GM12878 (cell line): ENCODE results near the gene RAB33A. TPM values are rescaled to one million over a fixed set of nuclear protein-coding genes. Genes with fewer than 3 reads are reported as not detected.

Experiments used
- ATAC-seq: fragments of 200-7000 bp; cut with Tn5 transposase; 3 replicates; pipeline ENCODE4 v1.9.1; 2020; ENCODE audit warnings: mild to moderate bottlenecking, moderate library complexity
- BruUV-seq: library from RNA; stranded (reverse); fragments of 400-500 nt; replicated peaks from 2 replicates; lab custom pipeline; 2021; lab: Mats Ljungman, UMichigan
- CTCF ChIA-PET: fragments of 300-600 bp; sonication (Branson Sonifier 250); formaldehyde crosslinking; extraction: SDS; loops from one replicate; lab custom pipeline; 2021; ENCODE audit warnings: inconsistent platforms; lab: Yijun Ruan, JAX
- POLR2A ChIA-PET: fragments of 350-600 bp; formaldehyde crosslinking; extraction: SDS; loops from one replicate; lab custom pipeline; 2021; ENCODE audit warnings: inconsistent platforms; lab: Charles Lee
- RAD21 ChIA-PET: fragments of 300-600 bp; sonication (Branson Sonifier 250); formaldehyde crosslinking; loops from one replicate; lab custom pipeline; 2023; ENCODE audit warnings: antibody characterized with exemption; ENCODE audit not compliant: unreplicated experiment; lab: Charles Lee
- SMC1A ChIA-PET: fragments of 300-600 bp; sonication (Branson Sonifier 250); formaldehyde crosslinking; loops from one replicate; lab custom pipeline; 2023; ENCODE audit not compliant: unreplicated experiment, uncharacterized antibody; lab: Charles Lee
- DNase-seq: peaks from one replicate; pipeline ENCODE4 v3.0.0-alpha.2; 2011; ENCODE audit warnings: low read depth, low spot score
- FAIRE-seq: peaks from 3 replicates; lab custom pipeline; 2011; peaks lifted over from hg19 to GRCh38; lab: Jason Lieb, UNC
- H2AFZ ChIP-seq: 2 replicates; pipeline ENCODE4 v1.6.0; 2011; ENCODE audit warnings: low read depth, low read length, control low read depth; ENCODE audit not compliant: control insufficient read depth
- H3K27ac ChIP-seq: 2 replicates; pipeline ENCODE4 v1.5.1; 2011; ENCODE audit warnings: control low read depth; ENCODE audit not compliant: control insufficient read depth, insufficient read depth
- H3K27me3 ChIP-seq, 2 experiments: replicated peaks in 1 of 2; 2 replicates each; pipeline versions ENCODE4 v1.6.0 to v1.6.1; 2011; ENCODE audit warnings: low read length in 1 of 2; ENCODE audit not compliant: control insufficient read depth in 2 of 2, insufficient read depth in 2 of 2
- H3K36me3 ChIP-seq, 2 experiments: 2 replicates each; pipeline ENCODE4 v1.5.1; 2011; ENCODE audit warnings: low read length in 1 of 2; ENCODE audit not compliant: control insufficient read depth in 2 of 2, insufficient read depth in 2 of 2
- H3K4me1 ChIP-seq: 2 replicates; pipeline ENCODE4 v1.6.1; 2011; ENCODE audit warnings: mild to moderate bottlenecking, low read length, moderate library complexity, mixed read lengths; ENCODE audit not compliant: control insufficient read depth, insufficient read depth
- H3K4me2 ChIP-seq: 2 replicates; pipeline ENCODE4 v1.6.0; 2011; ENCODE audit warnings: control low read depth; ENCODE audit not compliant: control insufficient read depth, insufficient read depth
- H3K4me3 ChIP-seq: fragments of 200-600 bp; sonication (generic); 2 replicates; pipeline ENCODE4 v1.5.1; 2016
- H3K79me2 ChIP-seq: 2 replicates; pipeline ENCODE4 v1.6.0; 2011; ENCODE audit warnings: low read length; ENCODE audit not compliant: control insufficient read depth, insufficient read depth
- H3K9ac ChIP-seq: 2 replicates; pipeline ENCODE4 v1.8.0; 2011; ENCODE audit warnings: low read length, control low read depth, mixed read lengths; ENCODE audit not compliant: control insufficient read depth, insufficient read depth
- H3K9me3 ChIP-seq: replicated peaks from 3 replicates; pipeline ENCODE4 v1.5.1; 2011; ENCODE audit warnings: mild to moderate bottlenecking, low read length; ENCODE audit not compliant: control insufficient read depth, insufficient read depth
- H4K20me1 ChIP-seq: 2 replicates; pipeline ENCODE4 v1.6.0; 2011; ENCODE audit not compliant: control insufficient read depth, insufficient read depth
- ATF7 ChIP-seq: fragments of 450-650 bp; IDR thresholded peaks from 2 replicates; pipeline ENCODE4 v1.6.1; 2016; ENCODE audit warnings: low read depth, mild to moderate bottlenecking
- BHLHE40 ChIP-seq, 2 experiments: fragments of 450-650 bp in 1 of 2; IDR thresholded peaks; 2 replicates each; pipeline ENCODE4 v1.6.1; 2011 to 2017; ENCODE audit warnings: low read depth in 2 of 2, borderline replicate concordance in 1 of 2, improper control_type of control experiment in 1 of 2, low read length in 1 of 2, mild to moderate bottlenecking in 1 of 2
- CREM ChIP-seq: IDR thresholded peaks from 2 replicates; pipeline ENCODE4 v1.6.1; 2014; ENCODE audit warnings: antibody characterized with exemption, low read depth
- EED ChIP-seq: sonication (generic); IDR thresholded peaks from 2 replicates; pipeline ENCODE4 v1.6.1; 2016; ENCODE audit warnings: antibody characterized with exemption, low read depth
- HCFC1 ChIP-seq: fragments of 150-350 bp; IDR thresholded peaks from 2 replicates; pipeline ENCODE4 v1.6.1; 2014; ENCODE audit warnings: low read length
- HDAC2 ChIP-seq: fragments of 200-600 bp; sonication (generic); IDR thresholded peaks from 2 replicates; pipeline ENCODE4 v1.6.1; 2017
- KAT2A ChIP-seq: conservative IDR thresholded peaks from 2 replicates; pipeline ENCODE4 v1.6.1; 2011; ENCODE audit warnings: low read depth, low read length; ENCODE audit not compliant: control insufficient read depth
- NFYA ChIP-seq: IDR thresholded peaks from 2 replicates; pipeline ENCODE4 v1.6.1; 2011; ENCODE audit warnings: low read depth, mild to moderate bottlenecking, low read length, improper control_type of control experiment, borderline replicate concordance
- RUNX3 ChIP-seq: IDR thresholded peaks from 2 replicates; pipeline ENCODE4 v1.6.1; 2012; ENCODE audit warnings: low read length, inconsistent platforms
- SPI1 ChIP-seq: IDR thresholded peaks from 2 replicates; pipeline ENCODE4 v1.6.1; 2011; ENCODE audit warnings: low read depth, mild to moderate bottlenecking, low read length, moderate library complexity, borderline replicate concordance; ENCODE audit not compliant: insufficient read depth
- STAT1 ChIP-seq: fragments of 450-650 bp; conservative IDR thresholded peaks from 2 replicates; pipeline ENCODE4 v1.6.1; 2014; ENCODE audit warnings: antibody characterized with exemption, mild to moderate bottlenecking
- ZNF24 ChIP-seq: fragments of 450-650 bp; IDR thresholded peaks from 2 replicates; pipeline ENCODE4 v1.6.1; 2017; ENCODE audit warnings: antibody characterized with exemption, mild to moderate bottlenecking
- ZNF384 ChIP-seq: IDR thresholded peaks from 2 replicates; pipeline ENCODE4 v1.6.1; 2012; ENCODE audit warnings: low read depth, mild to moderate bottlenecking, low read length, improper control_type of control experiment, borderline replicate concordance
- ZZZ3 ChIP-seq: IDR thresholded peaks from 2 replicates; pipeline ENCODE4 v1.6.1; 2011; ENCODE audit warnings: low read depth; ENCODE audit not compliant: control insufficient read depth, insufficient read length
- in situ Hi-C: fragments of 300-500 bp; cut with MboI; formaldehyde crosslinking; loops from 9 replicates; pipeline ENCODE4 v1.14.3; 2018; ENCODE audit warnings: mixed read lengths
- intact Hi-C: fragments of 100-400 bp; cut with micrococcal nuclease; formaldehyde crosslinking; loops from one replicate; pipeline ENCODE4 v1.14.2; 2022; ENCODE audit not compliant: unreplicated experiment
- polyA plus RNA-seq, 11 experiments: library from polyadenylated mRNA; depleted of rRNA in 4 of 11; unstranded in 6 of 11; stranded (reverse) in 5 of 11; fragments of >200 nt; fragmentation: Nextera tagmentation in 4 of 11; fragmentation: Illumina TruSeq in 1 of 11; extraction: Ambion mirVana in 4 of 11; extraction: Trizol in 1 of 11; gene quantifications; 1 replicate in 1 of 11; 2 replicates in 10 of 11; pipeline versions ENCODE4 v1.2.1 to v1.2.3, GENCODE V29; 2011 to 2016; ENCODE audit warnings: inconsistent platforms in 2 of 11, missing spikeins in 2 of 11, low read depth in 1 of 11
- total RNA-seq, 4 experiments: library from RNA; depleted of rRNA in 3 of 4; stranded (reverse); fragments of >200 nt in 3 of 4; fragmentation: Illumina TruSeq in 1 of 4; extraction: Trizol in 1 of 4; gene quantifications; 2 replicates each; pipeline versions ENCODE4 v1.2.1 to v1.2.3, GENCODE V29; 2013 to 2021
- TF ChIP-seq, protein P1 (sequence below): IDR thresholded peaks from 2 replicates; pipeline ENCODE4 v1.6.1; 2012; ENCODE audit warnings: low read depth, low read length, improper control_type of control experiment
- TF ChIP-seq, protein P2 (sequence below): IDR thresholded peaks from 2 replicates; pipeline ENCODE4 v1.6.1; 2012; ENCODE audit warnings: mild to moderate bottlenecking, low read depth, low read length
- TF ChIP-seq, protein P3 (sequence below): IDR thresholded peaks from 2 replicates; pipeline ENCODE4 v1.6.1; 2012; ENCODE audit warnings: low read length, inconsistent platforms
- TF ChIP-seq, protein P4 (sequence below): fragments of 450-650 bp; IDR thresholded peaks from 2 replicates; pipeline ENCODE4 v1.6.1; 2017; ENCODE audit warnings: low read depth, mild to moderate bottlenecking, moderate library complexity

RAB33A gene
- total and polyA plus RNA-seq, 10 of the 15 experiments (the other 5 are each of a cell fraction or from before 2014, with no cell fraction given), result 6.3 to 67.3 (median 33.4) TPM

DNA sequence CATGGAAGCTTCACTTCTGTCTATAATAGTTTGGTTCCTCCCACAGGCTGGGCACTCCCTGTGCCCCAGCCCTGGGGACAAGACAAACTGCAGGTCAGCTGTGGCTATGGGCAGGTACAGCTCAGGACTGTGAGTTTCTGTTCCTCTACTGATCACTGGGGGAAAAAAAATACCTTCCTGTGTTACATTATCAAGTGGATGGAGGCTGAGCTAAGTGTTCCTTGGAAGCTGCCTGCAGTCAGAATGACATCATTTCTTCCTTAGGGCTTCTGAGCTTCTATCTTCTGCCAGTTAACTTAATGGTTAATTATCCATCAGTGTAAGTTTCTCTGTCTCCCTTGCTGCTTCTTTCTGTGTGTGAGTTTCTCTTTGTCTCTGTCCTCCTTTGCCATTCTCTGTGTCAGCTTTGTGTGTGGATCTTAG is 4.6 kb downstream of the RAB33A start:
- ChIA-PET CTCF (interaction anchor here (1.1 to 5.7 kb wide), 8 partner anchors 9 to 403 kb away, joined by 3 to 30 read pairs (median 4); partner anchors contain the start of gene AIFM1), RAD21 (interaction anchor here (0.9 to 3.1 kb wide), 13 partner anchors 10 to 97 kb away, joined by 3 to 12 read pairs (median 6); partner anchors contain the start of gene AIFM1), POLR2A (interaction anchor here (0.9 to 2.3 kb wide), 4 partner anchors 10 to 91 kb away, joined by 3 to 10 read pairs (median 6); partner anchors contain the start of gene AIFM1), SMC1A (interaction anchor here (0.8 to 2.5 kb wide), 13 partner anchors 10 to 96 kb away, joined by 3 to 18 read pairs (median 4); partner anchors contain the start of gene AIFM1)
- H3K4me1 ChIP-seq, result peaks cover 13% of the 10 kb centered on the region
- no peaks in the 10 kb centered on the region for H3K27me3 ChIP-seq
- no peaks in the 10 kb centered on the region for H3K36me3 ChIP-seq
- intact Hi-C loops (loop anchor here (10.0 kb wide), 2 partner anchors 242 to 402 kb away; partner anchors contain the start of gene SASH3), in situ Hi-C loops (loop anchor here (10.0 to 25.0 kb wide), 2 partner anchors 92 to 564 kb away; no protein-coding TSS in a partner anchor)
- FAIRE-seq, result peak; percentile 94
- peak; percentile 80 for ATAC-seq
- 0 out of 2 replicates have a peak overlapping the region, but pooled peaks have one; percentile 16 for H3K4me3 ChIP-seq
- H3K9ac ChIP-seq, result no peak overlapping the region
- no peak overlapping the region; the same call in 1 of the 2 replicates for H3K27ac ChIP-seq
- no TSS peak for BruUV-seq
- H4K20me1 ChIP-seq, result no peaks in the 10 kb centered on the region
- H3K9me3 ChIP-seq, result no peaks in the 10 kb centered on the region
- H3K79me2 ChIP-seq, result peaks cover 58% of the 10 kb centered on the region
- DNase-seq, result peak; percentile 63
- H3K4me2 ChIP-seq, result peak overlapping the region; percentile 46; the same call in 1 of the 2 replicates
- H2AFZ ChIP-seq, result no peak overlapping the region
- TF ChIP-seq, protein P1, sequence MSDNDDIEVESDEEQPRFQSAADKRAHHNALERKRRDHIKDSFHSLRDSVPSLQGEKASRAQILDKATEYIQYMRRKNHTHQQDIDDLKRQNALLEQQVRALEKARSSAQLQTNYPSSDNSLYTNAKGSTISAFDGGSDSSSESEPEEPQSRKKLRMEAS, result no peak
- TF ChIP-seq HDAC2 (no peak), CREM (no peak), KAT2A (no peak), ATF7 (peak; percentile 92), STAT1 (no peak), ZNF24 (peak; percentile 51; the same call in 1 of the 2 replicates), ZNF384 (peak; percentile 47; the same call in 1 of the 2 replicates), EED (peak; percentile 59; the same call in 1 of the 2 replicates), ZZZ3 (no peak), NFYA (no peak), HCFC1 (no peak), RUNX3 (peak; percentile 60), BHLHE40 (IDR thresholded peaks at IDR 0.05; ENCODE audit: borderline replicate concordance in 1 of 2, low read depth in 2 of 2, low read length in 1 of 2) (peak in 1 of 2 experiments; percentile 7; a peak in 1 of 4 replicates), SPI1 (peak; percentile 82)
- TF ChIP-seq, protein P2, sequence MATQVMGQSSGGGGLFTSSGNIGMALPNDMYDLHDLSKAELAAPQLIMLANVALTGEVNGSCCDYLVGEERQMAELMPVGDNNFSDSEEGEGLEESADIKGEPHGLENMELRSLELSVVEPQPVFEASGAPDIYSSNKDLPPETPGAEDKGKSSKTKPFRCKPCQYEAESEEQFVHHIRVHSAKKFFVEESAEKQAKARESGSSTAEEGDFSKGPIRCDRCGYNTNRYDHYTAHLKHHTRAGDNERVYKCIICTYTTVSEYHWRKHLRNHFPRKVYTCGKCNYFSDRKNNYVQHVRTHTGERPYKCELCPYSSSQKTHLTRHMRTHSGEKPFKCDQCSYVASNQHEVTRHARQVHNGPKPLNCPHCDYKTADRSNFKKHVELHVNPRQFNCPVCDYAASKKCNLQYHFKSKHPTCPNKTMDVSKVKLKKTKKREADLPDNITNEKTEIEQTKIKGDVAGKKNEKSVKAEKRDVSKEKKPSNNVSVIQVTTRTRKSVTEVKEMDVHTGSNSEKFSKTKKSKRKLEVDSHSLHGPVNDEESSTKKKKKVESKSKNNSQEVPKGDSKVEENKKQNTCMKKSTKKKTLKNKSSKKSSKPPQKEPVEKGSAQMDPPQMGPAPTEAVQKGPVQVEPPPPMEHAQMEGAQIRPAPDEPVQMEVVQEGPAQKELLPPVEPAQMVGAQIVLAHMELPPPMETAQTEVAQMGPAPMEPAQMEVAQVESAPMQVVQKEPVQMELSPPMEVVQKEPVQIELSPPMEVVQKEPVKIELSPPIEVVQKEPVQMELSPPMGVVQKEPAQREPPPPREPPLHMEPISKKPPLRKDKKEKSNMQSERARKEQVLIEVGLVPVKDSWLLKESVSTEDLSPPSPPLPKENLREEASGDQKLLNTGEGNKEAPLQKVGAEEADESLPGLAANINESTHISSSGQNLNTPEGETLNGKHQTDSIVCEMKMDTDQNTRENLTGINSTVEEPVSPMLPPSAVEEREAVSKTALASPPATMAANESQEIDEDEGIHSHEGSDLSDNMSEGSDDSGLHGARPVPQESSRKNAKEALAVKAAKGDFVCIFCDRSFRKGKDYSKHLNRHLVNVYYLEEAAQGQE, result no peak
- TF ChIP-seq, protein P3, sequence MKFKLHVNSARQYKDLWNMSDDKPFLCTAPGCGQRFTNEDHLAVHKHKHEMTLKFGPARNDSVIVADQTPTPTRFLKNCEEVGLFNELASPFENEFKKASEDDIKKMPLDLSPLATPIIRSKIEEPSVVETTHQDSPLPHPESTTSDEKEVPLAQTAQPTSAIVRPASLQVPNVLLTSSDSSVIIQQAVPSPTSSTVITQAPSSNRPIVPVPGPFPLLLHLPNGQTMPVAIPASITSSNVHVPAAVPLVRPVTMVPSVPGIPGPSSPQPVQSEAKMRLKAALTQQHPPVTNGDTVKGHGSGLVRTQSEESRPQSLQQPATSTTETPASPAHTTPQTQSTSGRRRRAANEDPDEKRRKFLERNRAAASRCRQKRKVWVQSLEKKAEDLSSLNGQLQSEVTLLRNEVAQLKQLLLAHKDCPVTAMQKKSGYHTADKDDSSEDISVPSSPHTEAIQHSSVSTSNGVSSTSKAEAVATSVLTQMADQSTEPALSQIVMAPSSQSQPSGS, result 0 out of 2 replicates have a peak, but pooled peaks have one; percentile 26
- TF ChIP-seq, protein P4, sequence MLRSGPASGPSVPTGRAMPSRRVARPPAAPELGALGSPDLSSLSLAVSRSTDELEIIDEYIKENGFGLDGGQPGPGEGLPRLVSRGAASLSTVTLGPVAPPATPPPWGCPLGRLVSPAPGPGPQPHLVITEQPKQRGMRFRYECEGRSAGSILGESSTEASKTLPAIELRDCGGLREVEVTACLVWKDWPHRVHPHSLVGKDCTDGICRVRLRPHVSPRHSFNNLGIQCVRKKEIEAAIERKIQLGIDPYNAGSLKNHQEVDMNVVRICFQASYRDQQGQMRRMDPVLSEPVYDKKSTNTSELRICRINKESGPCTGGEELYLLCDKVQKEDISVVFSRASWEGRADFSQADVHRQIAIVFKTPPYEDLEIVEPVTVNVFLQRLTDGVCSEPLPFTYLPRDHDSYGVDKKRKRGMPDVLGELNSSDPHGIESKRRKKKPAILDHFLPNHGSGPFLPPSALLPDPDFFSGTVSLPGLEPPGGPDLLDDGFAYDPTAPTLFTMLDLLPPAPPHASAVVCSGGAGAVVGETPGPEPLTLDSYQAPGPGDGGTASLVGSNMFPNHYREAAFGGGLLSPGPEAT, result no peak
